Measurements from ENCODE around the gene TMEM72.

Gene TMEM72

GRCh38 chr10:44954042-44954441 lies 42.9 kb downstream of the TMEM72 start:
- Histone ChIP-seq H3K27me3 (ENCODE audit: low read depth) (no peaks in the 10 kb centered on the region), H3K9me3 (no peaks in the 10 kb centered on the region), H3K4me1 (peaks cover 6% of the 10 kb centered on the region; the same call in 1 of the 2 replicates), H3K4me3 (no peak overlapping the region), H3K36me3 (replicated peaks) (no peaks in the 10 kb centered on the region)
- DNase-seq (ENCODE audit: low spot score in 2 of 2) = no peak
- in situ Hi-C loops (cut with MboI; ENCODE audit: low sequenced_read_pairs) = no loop called here

- Histone ChIP-seq H3K27me3 (ENCODE audit: low read depth) (no peaks in the 10 kb centered on the region), H3K4me3 (no peak overlapping the region), H3K4me1 (peaks cover 8% of the 10 kb centered on the region), H3K9me3 (no peaks in the 10 kb centered on the region), H3K36me3 (replicated peaks) (no peaks in the 10 kb centered on the region)
- no peak for DNase-seq (ENCODE audit: low spot score in 2 of 2)
- in situ Hi-C loops (cut with MboI; ENCODE audit: low sequenced_read_pairs) = no loop called here
Measured at GRCh38 chr10:44954962-44955361, 43.8 kb downstream of the TMEM72 start.

- Histone ChIP-seq H3K4me1 (peaks cover 14% of the 10 kb centered on the region), H3K27me3 (ENCODE audit: low read depth) (no peaks in the 10 kb centered on the region), H3K4me3 (no peak overlapping the region), H3K36me3 (replicated peaks) (no peaks in the 10 kb centered on the region), H3K9me3 (no peaks in the 10 kb centered on the region)
- in situ Hi-C loops (cut with MboI; ENCODE audit: low sequenced_read_pairs) = no loop called here
- DNase-seq (ENCODE audit: low spot score in 2 of 2) = no peak
Measured at GRCh38 chr10:44955413-44956070, 44.4 kb downstream of the TMEM72 start.

GRCh38 chr10:44956226-44956625 lies 45.1 kb downstream of the TMEM72 start:
- Histone ChIP-seq H3K4me1 (peaks cover 15% of the 10 kb centered on the region), H3K36me3 (replicated peaks) (no peaks in the 10 kb centered on the region), H3K9me3 (no peaks in the 10 kb centered on the region), H3K4me3 (no peak overlapping the region), H3K27me3 (ENCODE audit: low read depth) (no peaks in the 10 kb centered on the region)
- in situ Hi-C loops (cut with MboI; ENCODE audit: low sequenced_read_pairs) = no loop called here
- DNase-seq (ENCODE audit: low spot score in 2 of 2) = no peak

- H3K27me3 ChIP-seq (ENCODE audit: low read depth) = no peaks in the 10 kb centered on the region
- H3K4me3 ChIP-seq = no peak overlapping the region
- no peaks in the 10 kb centered on the region for H3K36me3 ChIP-seq (replicated peaks)
- peaks cover 15% of the 10 kb centered on the region for H3K4me1 ChIP-seq
- H3K9me3 ChIP-seq = no peaks in the 10 kb centered on the region
- DNase-seq (ENCODE audit: low spot score in 2 of 2) = no peak
- in situ Hi-C loops (cut with MboI; ENCODE audit: low sequenced_read_pairs) = no loop called here
Measured at GRCh38 chr10:44956717-44957706, 45.9 kb downstream of the TMEM72 start.

- Histone ChIP-seq H3K9me3 (no peaks in the 10 kb centered on the region), H3K27me3 (ENCODE audit: low read depth) (no peaks in the 10 kb centered on the region), H3K36me3 (replicated peaks) (no peaks in the 10 kb centered on the region), H3K4me1 (peaks cover 17% of the 10 kb centered on the region), H3K4me3 (peak overlapping the region; percentile 89)
- DNase-seq (ENCODE audit: low spot score in 2 of 2) = no peak
- in situ Hi-C loops (cut with MboI; ENCODE audit: low sequenced_read_pairs) = no loop called here
Measured at GRCh38 chr10:44958196-44958897, 47.2 kb downstream of the TMEM72 start.

GRCh38 chr10:44958898-44959246 lies 47.7 kb downstream of the TMEM72 start:
- H3K9me3 ChIP-seq = no peaks in the 10 kb centered on the region
- H3K27me3 ChIP-seq (ENCODE audit: low read depth) = no peaks in the 10 kb centered on the region
- peak overlapping the region; percentile 89 for H3K4me3 ChIP-seq
- in situ Hi-C loops (cut with MboI; ENCODE audit: low sequenced_read_pairs) = no loop called here
- DNase-seq (ENCODE audit: low spot score in 2 of 2) = no peak
- peaks cover 22% of the 10 kb centered on the region for H3K4me1 ChIP-seq
- H3K36me3 ChIP-seq (replicated peaks) = no peaks in the 10 kb centered on the region

- Histone ChIP-seq H3K4me3 (peak within 1 kb of the TSS; percentile 89), H3K27me3 (ENCODE audit: low read depth) (no peaks in the 10 kb centered on the region), H3K4me1 (peaks cover 28% of the 10 kb centered on the region), H3K36me3 (replicated peaks) (no peaks in the 10 kb centered on the region), H3K9me3 (no peaks in the 10 kb centered on the region)
- peak; percentile 81 to 95 for DNase-seq (ENCODE audit: low spot score in 2 of 2)
- in situ Hi-C loops (cut with MboI; ENCODE audit: low sequenced_read_pairs) = no loop called here
Measured at GRCh38 chr10:44959247-44960087, 48.3 kb downstream of the TMEM72 start, which contains the start of gene RASSF4. RASSF4 (plus strand) TSS chr10:44959802; CDS start chr10:44970203, 10,401 bp downstream.

GRCh38 chr10:44960088-44960460 lies 48.9 kb downstream of the TMEM72 start:
- H3K4me1 ChIP-seq = peaks cover 34% of the 10 kb centered on the region
- no peak for DNase-seq (ENCODE audit: low spot score in 2 of 2)
- peak overlapping the region; percentile 89 for H3K4me3 ChIP-seq
- no peaks in the 10 kb centered on the region for H3K27me3 ChIP-seq (ENCODE audit: low read depth)
- H3K36me3 ChIP-seq (replicated peaks) = no peaks in the 10 kb centered on the region
- in situ Hi-C loops (cut with MboI; ENCODE audit: low sequenced_read_pairs) = no loop called here
- H3K9me3 ChIP-seq = no peaks in the 10 kb centered on the region

GRCh38 chr10:44960482-44961229 lies 49.5 kb downstream of the TMEM72 start:
- Histone ChIP-seq H3K27me3 (ENCODE audit: low read depth) (no peaks in the 10 kb centered on the region), H3K4me3 (peak overlapping the region; percentile 89), H3K9me3 (no peaks in the 10 kb centered on the region), H3K4me1 (peaks cover 34% of the 10 kb centered on the region), H3K36me3 (replicated peaks) (no peaks in the 10 kb centered on the region)
- no peak for DNase-seq (ENCODE audit: low spot score in 2 of 2)
- in situ Hi-C loops (cut with MboI; ENCODE audit: low sequenced_read_pairs) = no loop called here

GRCh38 chr10:44961230-44961571 lies 50.1 kb downstream of the TMEM72 start:
- no peaks in the 10 kb centered on the region for H3K36me3 ChIP-seq (replicated peaks)
- DNase-seq (ENCODE audit: low spot score in 2 of 2) = no peak
- H3K9me3 ChIP-seq = no peaks in the 10 kb centered on the region
- H3K4me3 ChIP-seq = no peak overlapping the region
- H3K27me3 ChIP-seq (ENCODE audit: low read depth) = no peaks in the 10 kb centered on the region
- in situ Hi-C loops (cut with MboI; ENCODE audit: low sequenced_read_pairs) = no loop called here
- H3K4me1 ChIP-seq = peaks cover 34% of the 10 kb centered on the region

GRCh38 chr10:44961931-44962750 lies 51.0 kb downstream of the TMEM72 start:
- in situ Hi-C loops (cut with MboI; ENCODE audit: low sequenced_read_pairs) = no loop called here
- no peaks in the 10 kb centered on the region for H3K9me3 ChIP-seq
- H3K4me3 ChIP-seq = no peak overlapping the region
- peaks cover 34% of the 10 kb centered on the region for H3K4me1 ChIP-seq
- H3K36me3 ChIP-seq (replicated peaks) = no peaks in the 10 kb centered on the region
- H3K27me3 ChIP-seq (ENCODE audit: low read depth) = no peaks in the 10 kb centered on the region
- no peak for DNase-seq (ENCODE audit: low spot score in 2 of 2)
